Hematopoietic multipotent progenitor cell treated with erythropoietin and hydrocortisone succinate and interleukin-3 and kit ligand, for 4 days (in vitro differentiated cells): ENCODE measurements around the gene TP63.

Experiments used
- DNase-seq: peaks from one replicate; pipeline ENCODE4 v3.0.0-alpha.2; 2015

TP63 gene

GRCh38 chr3:189685860-189686259 is 54.7 kb downstream of the TP63 start:
- DNase-seq = no peak

GRCh38 chr3:189687475-189687874 is 56.3 kb downstream of the TP63 start:
- no peak for DNase-seq

GRCh38 chr3:189688262-189688661 is 57.1 kb downstream of the TP63 start:
- DNase-seq = no peak

- no peak for DNase-seq
Observed at GRCh38 chr3:189689625-189690024, 58.4 kb downstream of the TP63 start.

GRCh38 chr3:189690237-189690636 is 59.0 kb downstream of the TP63 start:
- no peak for DNase-seq

DNA sequence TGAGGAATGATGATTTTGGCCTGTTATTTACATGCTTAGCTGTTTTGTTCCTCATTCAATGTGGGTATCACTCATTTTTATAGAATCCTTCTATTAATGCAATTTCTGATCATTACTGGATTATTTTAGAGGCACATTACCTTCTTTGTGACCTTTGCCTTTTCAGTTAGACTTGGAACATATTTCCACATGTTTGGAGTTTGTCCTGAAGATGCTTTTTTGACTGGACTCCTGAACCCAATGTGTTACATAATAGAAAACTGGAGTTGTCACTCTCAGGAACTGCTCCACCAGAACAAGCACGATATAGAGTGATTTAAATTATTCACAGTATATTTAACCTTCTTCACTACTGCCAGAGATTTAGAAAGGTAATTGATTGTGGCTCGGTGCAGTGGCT is 59.5 kb downstream of the TP63 start:
- no peak for DNase-seq

- no peak for DNase-seq
Observed at GRCh38 chr3:189695400-189695799, 64.2 kb downstream of the TP63 start.

DNA sequence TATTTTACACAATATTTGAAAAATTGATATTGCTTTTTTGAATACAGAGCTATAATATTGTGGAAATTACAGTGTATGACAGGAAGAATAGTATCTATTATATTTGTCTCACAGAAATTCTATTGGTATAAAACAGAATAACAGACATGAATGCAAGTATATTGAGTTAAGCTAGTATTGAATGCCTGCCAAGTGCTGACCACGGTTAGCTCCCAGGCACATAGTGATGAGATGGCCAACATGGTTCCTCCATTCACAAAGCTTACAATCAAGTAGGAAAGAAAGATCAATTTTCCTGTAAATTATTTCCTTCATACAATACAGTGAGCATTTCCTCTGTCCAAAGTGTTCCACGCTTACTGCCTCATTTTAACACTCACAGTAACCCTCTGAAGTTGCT is 67.6 kb downstream of the TP63 start:
- peak; percentile 15 for DNase-seq

- no peak for DNase-seq
Observed at GRCh38 chr3:189699885-189700284, 68.7 kb downstream of the TP63 start.

GRCh38 chr3:189702066-189702646 is 71.0 kb downstream of the TP63 start:
- no peak for DNase-seq

- DNase-seq = no peak
Observed at GRCh38 chr3:189703865-189704264, 72.7 kb downstream of the TP63 start.

GRCh38 chr3:189708375-189708774 is 77.2 kb downstream of the TP63 start:
- no peak for DNase-seq

GRCh38 chr3:189710620-189711402 is 79.6 kb downstream of the TP63 start:
- no peak for DNase-seq

GRCh38 chr3:189712906-189713483 is 81.8 kb downstream of the TP63 start:
- DNase-seq = no peak

GRCh38 chr3:189714991-189715961 is 84.1 kb downstream of the TP63 start:
- DNase-seq = no peak

GRCh38 chr3:189718215-189718614 is 87.0 kb downstream of the TP63 start:
- peak; percentile 9 for DNase-seq

GRCh38 chr3:189720736-189721417 is 89.7 kb downstream of the TP63 start:
- no peak for DNase-seq

DNA sequence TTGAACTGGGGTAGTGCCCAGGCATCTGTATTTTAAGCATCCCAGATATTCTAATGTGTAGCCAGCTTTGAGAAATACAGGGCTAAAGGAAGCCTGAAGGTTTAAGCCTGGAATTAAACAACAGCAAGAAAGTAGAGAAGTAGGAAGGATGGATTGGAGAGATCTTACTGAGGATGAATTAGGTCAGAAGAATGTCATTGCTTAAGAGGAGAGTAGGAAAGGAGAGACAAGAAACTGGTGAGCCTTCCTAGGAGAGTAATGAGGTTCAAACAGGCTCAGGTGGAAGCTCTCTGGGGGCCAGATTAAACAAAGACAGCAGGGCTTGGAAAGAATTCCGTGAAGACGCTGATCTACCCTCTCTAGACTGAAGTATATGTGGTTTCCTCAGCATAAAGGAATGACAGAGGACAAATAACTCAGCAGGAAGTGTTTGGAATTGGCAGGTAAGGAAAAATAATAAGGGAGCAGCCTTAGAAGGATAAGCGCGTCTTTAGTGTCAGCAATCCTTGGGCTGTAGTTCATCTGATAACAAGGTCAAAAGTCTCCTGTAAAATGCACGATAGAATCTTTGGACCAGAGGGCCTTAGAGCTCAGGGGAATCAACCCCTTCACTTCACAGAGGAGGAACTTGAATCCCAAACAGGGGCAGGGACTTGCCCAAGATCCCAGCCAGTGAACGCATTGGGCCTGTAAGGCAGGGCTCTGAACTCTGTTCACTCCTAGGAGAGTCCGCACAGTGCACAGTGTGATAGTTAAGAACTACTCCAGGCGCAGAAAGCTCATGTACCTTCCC is 90.9 kb downstream of the TP63 start:
- no peak for DNase-seq

DNA sequence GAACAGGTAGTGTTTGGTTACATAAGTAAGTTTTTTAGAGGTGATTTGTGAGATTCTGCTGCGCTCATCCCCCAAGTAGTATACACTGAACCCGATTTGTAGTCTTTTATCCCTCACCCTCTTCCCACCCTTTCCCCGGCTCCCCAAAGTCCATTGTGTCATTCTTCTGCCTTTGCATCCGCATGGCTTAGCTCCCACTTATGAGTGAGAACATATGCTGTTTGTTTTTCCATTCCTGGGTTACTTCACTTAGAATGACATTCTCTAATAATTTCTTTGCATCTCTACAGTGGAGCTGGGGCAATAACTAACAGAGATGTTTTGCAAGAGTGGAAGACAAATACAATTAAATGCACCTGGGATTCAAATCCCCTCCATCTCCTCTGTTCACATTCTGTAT is 93.2 kb downstream of the TP63 start:
- DNase-seq = no peak

- DNase-seq = no peak
Observed at GRCh38 chr3:189726277-189726676, 95.1 kb downstream of the TP63 start.

- DNase-seq = no peak
Observed at GRCh38 chr3:189727158-189727557, 96.0 kb downstream of the TP63 start.

DNA sequence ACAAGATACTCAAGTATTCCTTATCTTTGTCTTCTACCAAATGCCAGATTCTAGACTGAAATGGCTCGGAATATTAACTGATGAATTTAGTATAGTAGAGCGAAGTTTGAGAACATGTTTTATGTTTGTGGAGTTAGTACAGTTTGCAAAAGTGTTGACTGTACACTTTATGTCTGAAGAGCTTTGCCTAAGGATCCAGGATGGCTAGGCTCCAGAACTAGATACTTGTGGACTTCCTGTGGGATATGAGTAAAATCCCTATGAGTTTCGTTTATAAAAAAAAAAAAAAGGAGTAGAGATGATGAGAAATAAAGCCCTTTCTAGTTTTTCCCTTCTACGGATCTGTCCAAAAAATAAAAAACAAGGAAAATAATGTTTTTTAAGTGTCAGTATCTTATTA is 96.7 kb downstream of the TP63 start:
- DNase-seq = no peak
